Measurements from ENCODE around the gene POMGNT1.

GRCh38 chr1:46193984-46194570 is 4.2 kb downstream of the POMGNT1 start:
- no peak for TF ChIP-seq CTCF (IDR thresholded peaks at IDR 0.05)
- TF ChIP-seq EZH2 (IDR thresholded peaks at IDR 0.05): no peak
- TF ChIP-seq EZH2phosphoT487 (IDR thresholded peaks at IDR 0.05): no peak
